ENCODE results near the gene ZSCAN18. TPM values are rescaled to one million over a fixed set of nuclear protein-coding genes. Genes with fewer than 3 reads are reported as not detected.

Gene ZSCAN18
- total RNA-seq, 3 donors from 2014 or later: 29.1 to 94.4 (median 66.2) TPM

DNA sequence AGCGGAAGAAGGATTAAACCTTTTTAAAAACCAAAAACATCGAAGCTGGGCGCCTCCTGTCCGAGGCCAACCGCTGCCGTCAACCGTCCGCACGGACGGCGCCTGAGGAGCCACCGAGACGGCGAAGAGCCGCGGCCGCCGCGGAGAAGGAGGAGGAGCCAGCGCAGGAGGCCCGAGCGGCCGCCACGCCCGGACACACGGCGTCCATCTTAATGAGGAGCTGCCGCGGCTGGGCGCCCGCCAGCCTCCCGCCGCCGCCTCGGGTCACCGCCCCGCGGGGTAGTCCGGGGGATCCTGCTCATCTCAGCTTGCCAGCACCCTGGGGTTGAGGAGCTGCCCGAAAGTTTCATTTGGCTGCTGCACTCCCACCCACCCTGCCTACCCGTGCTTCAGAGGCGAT lies 53.6 kb downstream of the ZSCAN18 start:
- Histone ChIP-seq H3K9me3 (peaks cover 86 to 92% of the 10 kb centered on the region in 2 donors), H3K27ac (no peak overlapping the region), H3K36me3 (no peaks in the 10 kb centered on the region), H3K4me3 (no peak overlapping the region), H3K27me3 (no peaks in the 10 kb centered on the region), H3K4me1 (no peaks in the 10 kb centered on the region)
- DNase-seq (ENCODE audit: low spot score in 2 of 2): no peak
- intact Hi-C loops (cut with DNase I; ENCODE audit: low total_unique reads): no loop called here
- TF ChIP-seq POLR2A (IDR thresholded peaks at IDR 0.05) (no peak), POLR2AphosphoS5 (IDR thresholded peaks at IDR 0.05) (no peak), CTCF (IDR thresholded peaks at IDR 0.05) (no peak)

- intact Hi-C loops (cut with DNase I; ENCODE audit: low total_unique reads): no loop called here
- Histone ChIP-seq H3K4me1 (no peaks in the 10 kb centered on the region), H3K9me3 (peaks cover 84 to 90% of the 10 kb centered on the region in 2 donors), H3K27me3 (peaks cover 0 to 4% of the 10 kb centered on the region in 2 donors), H3K36me3 (no peaks in the 10 kb centered on the region), H3K27ac (no peak overlapping the region), H3K4me3 (no peak overlapping the region)
- no peak for DNase-seq (ENCODE audit: low spot score in 2 of 2)
- no peak for TF ChIP-seq CTCF (IDR thresholded peaks at IDR 0.05)
- TF ChIP-seq POLR2A (IDR thresholded peaks at IDR 0.05): no peak
- TF ChIP-seq POLR2AphosphoS5 (IDR thresholded peaks at IDR 0.05): no peak
Observed at GRCh38 chr19:58042495-58043340, 55.3 kb downstream of the ZSCAN18 start.

- DNase-seq (ENCODE audit: low spot score in 2 of 2): no peak
- TF ChIP-seq CTCF (IDR thresholded peaks at IDR 0.05) (no peak), POLR2AphosphoS5 (IDR thresholded peaks at IDR 0.05) (no peak), POLR2A (IDR thresholded peaks at IDR 0.05) (no peak)
- Histone ChIP-seq H3K27me3 (peaks cover 0 to 6% of the 10 kb centered on the region in 2 donors), H3K4me1 (no peaks in the 10 kb centered on the region), H3K4me3 (no peak overlapping the region), H3K36me3 (no peaks in the 10 kb centered on the region), H3K27ac (no peak overlapping the region), H3K9me3 (peaks cover 66 to 80% of the 10 kb centered on the region in 2 donors)
- intact Hi-C loops (cut with DNase I; ENCODE audit: low total_unique reads): no loop called here
Observed at GRCh38 chr19:58040751-58041525, 57.1 kb downstream of the ZSCAN18 start.

DNA sequence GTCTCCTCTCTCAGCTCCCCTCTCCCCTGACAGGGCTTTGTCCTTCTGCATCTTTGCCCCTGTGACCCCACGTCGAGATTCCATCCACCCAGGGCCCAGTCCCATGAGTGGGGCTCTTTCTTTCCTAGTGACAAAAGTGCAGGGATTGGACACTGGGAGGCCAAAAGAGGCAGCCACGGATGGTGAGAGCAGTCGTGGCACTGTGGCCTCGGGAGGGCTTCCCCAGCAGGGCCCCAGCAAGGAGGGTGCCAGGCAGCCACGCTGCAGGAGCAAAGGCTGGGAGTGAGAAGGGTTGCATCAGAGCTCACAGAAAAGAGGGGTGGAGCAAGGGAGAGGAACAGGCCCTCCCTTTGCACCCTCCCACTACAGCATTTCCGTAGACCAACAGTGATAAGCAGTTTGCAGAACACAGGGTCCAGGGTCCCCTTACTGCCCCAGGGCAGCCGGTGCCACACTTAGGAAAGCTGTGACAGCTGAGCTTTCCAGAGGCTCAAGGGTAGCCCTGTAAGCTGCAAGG lies 59.3 kb downstream of the ZSCAN18 start:
- Histone ChIP-seq H3K4me3 (no peak overlapping the region), H3K4me1 (no peaks in the 10 kb centered on the region), H3K27ac (no peak overlapping the region), H3K9me3 (peaks cover 44 to 76% of the 10 kb centered on the region in 2 donors), H3K36me3 (no peaks in the 10 kb centered on the region), H3K27me3 (peaks cover 0 to 10% of the 10 kb centered on the region in 2 donors)
- DNase-seq (ENCODE audit: low spot score in 2 of 2): no peak
- TF ChIP-seq POLR2A (IDR thresholded peaks at IDR 0.05) (no peak), CTCF (IDR thresholded peaks at IDR 0.05) (no peak), POLR2AphosphoS5 (IDR thresholded peaks at IDR 0.05) (no peak)
- intact Hi-C loops (cut with DNase I; ENCODE audit: low total_unique reads): no loop called here
